ENCODE results near the gene MAN2A2. TPM values are rescaled to one million over a fixed set of nuclear protein-coding genes. Genes with fewer than 3 reads are reported as not detected.

Gene MAN2A2
- total and polyA plus RNA-seq, 2 donors (not counting 3 experiments of a cell fraction or from before 2014, with no cell fraction given) = 60.9 to 77.7 TPM

- Histone ChIP-seq H3K9me3 (replicated peaks; ENCODE audit: control insufficient read depth, insufficient read depth, low read length) (no peaks in the 10 kb centered on the region), H3K9ac (replicated peaks; ENCODE audit: extremely low read depth, insufficient read depth, low read length) (peak overlapping the region; percentile 80), H3K79me2 (ENCODE audit: control insufficient read depth, insufficient read depth, low read length) (peaks cover 15% of the 10 kb centered on the region), H3K9me1 (replicated peaks; ENCODE audit: control insufficient read depth, extremely low read depth, insufficient read depth, low read length) (no peaks in the 10 kb centered on the region), H3K4me1 (ENCODE audit: control insufficient read depth, extremely low read depth, insufficient read depth, low read length) (peaks cover 24% of the 10 kb centered on the region), H4K20me1 (replicated peaks; ENCODE audit: control insufficient read depth, extremely low read depth, insufficient read depth, low read length) (no peaks in the 10 kb centered on the region), H2AFZ (ENCODE audit: low read depth, low read length) (no peak overlapping the region), H3K4me2 (ENCODE audit: insufficient read depth, low read length) (peak overlapping the region; percentile 27), H3K27ac (ENCODE audit: insufficient read depth, low read depth, low read length) (peak overlapping the region; percentile 48), H3K36me3 (ENCODE audit: control insufficient read depth in 2 of 2, extremely low read depth in 1 of 2, insufficient read depth in 2 of 2, low read length in 2 of 2) (peaks cover 3 to 30% of the 10 kb centered on the region in 2 experiments), H3K4me3 (replicated peaks in 1 of 3; ENCODE audit: insufficient read depth in 1 of 3, low read depth in 1 of 3, low read length in 3 of 3) (peak overlapping the region; percentile 23 to 70 (median 46)), H3K27me3 (ENCODE audit: control insufficient read depth in 2 of 2, insufficient read depth in 2 of 2, low read length in 2 of 2) (no peaks in the 10 kb centered on the region)
- CTCF ChIA-PET = interaction anchor here (0.7 to 3.9 kb wide), 39 partner anchors 11 to 635 kb away, joined by 3 to 237 read pairs (median 6); partner anchors contain the start of genes BLM, MAN2A2, TTLL13 and UNC45A
- dilution Hi-C loops (cut with MboI; ENCODE audit: extremely low pct_ligation_motif_present, low sequenced_read_pairs) = no loop called here
- peak; percentile 31 for DNase-seq (ENCODE audit: low read depth, low spot score)
- no TSS peak for BruUV-seq (replicated peaks)
- POLR2A ChIA-PET = interaction anchor here (2.1 kb wide), 1 partner anchor 14 kb away, joined by 5 read pairs; no protein-coding TSS in a partner anchor
- TF ChIP-seq POLR2A (IDR thresholded peaks at IDR 0.05; ENCODE audit: low read depth, low read length) (no peak), JUN (IDR thresholded peaks at IDR 0.05; ENCODE audit: borderline replicate concordance, insufficient read depth, insufficient read length, low read depth) (no peak), GATA2 (IDR thresholded peaks at IDR 0.05; ENCODE audit: insufficient read depth, insufficient read length, low read depth, low read length) (no peak), MYC (IDR thresholded peaks at IDR 0.05; ENCODE audit: low read depth, low read length) (no peak), MAX (IDR thresholded peaks at IDR 0.05; ENCODE audit: insufficient read depth, insufficient read length) (no peak), EZH2 (IDR thresholded peaks at IDR 0.05; ENCODE audit: borderline replicate concordance, low read depth, low read length, severe bottlenecking) (no peak), CTCF (IDR thresholded peaks at IDR 0.05; ENCODE audit: extremely low read depth in 1 of 2, insufficient read depth in 1 of 2, low read depth in 1 of 2, low read length in 2 of 2) (no peak), POLR2AphosphoS5 (IDR thresholded peaks at IDR 0.05; ENCODE audit: insufficient read depth, low read depth, low read length) (no peak), FOS (IDR thresholded peaks at IDR 0.05; ENCODE audit: borderline replicate concordance, insufficient read depth, low read length) (no peak)
- intact Hi-C loops (cut with micrococcal nuclease) = loop anchor here (1.0 to 10.0 kb wide), 4 partner anchors 12 to 388 kb away; no protein-coding TSS in a partner anchor
- FAIRE-seq = no peak
These were observed 18.2 kb upstream of the MAN2A2 start for GRCh38 chr15:90884719-90885431.
